Measurements from ENCODE around the gene RIGI. TPM values are rescaled to one million over a fixed set of nuclear protein-coding genes. Genes with fewer than 3 reads are reported as not detected.

Gene RIGI
- total and polyA plus RNA-seq, 10 of the 15 experiments (the other 5 are each of a cell fraction or from before 2014, with no cell fraction given) = 5.3 to 15.2 (median 9.1) TPM

GRCh38 chr9:32503008-32503407 lies 23.0 kb downstream of the RIGI start (continued):
- TF ChIP-seq E2F4 (IDR thresholded peaks at IDR 0.05; ENCODE audit: low read depth, low read length) (no peak), SP1 (IDR thresholded peaks at IDR 0.05; ENCODE audit: low read depth, low read length) (no peak), FOXM1 (IDR thresholded peaks at IDR 0.05; ENCODE audit: low read depth, low read length) (no peak), POU2F2 (IDR thresholded peaks at IDR 0.05; ENCODE audit: borderline replicate concordance, low read depth, low read length) (no peak)

DNA sequence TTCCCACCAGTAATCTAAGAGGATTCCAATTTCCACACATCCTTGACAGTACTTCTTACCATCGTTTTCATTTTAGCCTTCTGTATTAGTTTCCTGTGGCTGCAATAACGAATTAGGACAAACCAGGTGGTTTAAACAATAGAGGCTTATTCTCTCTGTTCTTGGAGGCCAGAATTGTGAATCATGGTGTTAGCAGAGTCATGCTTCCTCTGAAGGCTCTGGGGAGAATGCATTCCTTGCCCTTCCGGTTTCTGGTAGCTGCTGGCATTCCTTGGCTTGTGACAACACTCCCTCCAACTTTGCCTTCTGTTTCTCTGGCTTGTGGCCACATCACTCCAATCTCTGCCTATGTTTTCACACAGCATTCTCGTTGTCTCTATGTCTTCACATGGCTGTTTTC lies 23.5 kb downstream of the RIGI start:
- no peak overlapping the region for H3K4me3 ChIP-seq
- no peaks in the 10 kb centered on the region for H3K4me1 ChIP-seq (ENCODE audit: control insufficient read depth, insufficient read depth, low read length)
- FAIRE-seq = no peak
- ChIA-PET SMC1A (ENCODE audit: uncharacterized antibody, unreplicated experiment) (no interaction called here), RAD21 (ENCODE audit: unreplicated experiment) (no interaction called here), CTCF (interaction anchor here (0.6 to 1.3 kb wide), 2 partner anchors 78 to 123 kb away, joined by 3 to 4 read pairs; no protein-coding TSS in a partner anchor), POLR2A (no interaction called here)
- no peak for DNase-seq (ENCODE audit: low read depth, low spot score)
- TF ChIP-seq ETV6 (conservative IDR thresholded peaks at IDR 0.05 in 1 of 2, IDR thresholded peaks at IDR 0.05 in 1 of 2; ENCODE audit: borderline replicate concordance in 1 of 2, low read depth in 1 of 2) (no peak), SMAD1 (IDR thresholded peaks at IDR 0.05; ENCODE audit: low read depth, partially characterized antibody) (no peak), CUX1 (IDR thresholded peaks at IDR 0.05; ENCODE audit: insufficient replicate concordance, low read depth, low read length) (no peak), MEF2A (IDR thresholded peaks at IDR 0.05; ENCODE audit: insufficient read depth, low read depth, low read length) (no peak), PML (IDR thresholded peaks at IDR 0.05; ENCODE audit: low read length) (no peak), NKRF (conservative IDR thresholded peaks at IDR 0.05) (no peak), RELB (IDR thresholded peaks at IDR 0.05; ENCODE audit: low read depth) (no peak), YY1 (IDR thresholded peaks at IDR 0.05; ENCODE audit: low read depth, low read length) (no peak), POU2F2 (IDR thresholded peaks at IDR 0.05; ENCODE audit: borderline replicate concordance, low read depth, low read length) (no peak), CHD2 (IDR thresholded peaks at IDR 0.05; ENCODE audit: borderline replicate concordance, low read depth, low read length) (no peak)
- in situ Hi-C loops (cut with MboI) (no loop called here), intact Hi-C loops (cut with micrococcal nuclease; ENCODE audit: unreplicated experiment) (no loop called here)
- no peaks in the 10 kb centered on the region for H3K79me2 ChIP-seq (ENCODE audit: control insufficient read depth, insufficient read depth, low read length)
- H3K27me3 ChIP-seq (replicated peaks in 1 of 2; ENCODE audit: control insufficient read depth in 2 of 2, insufficient read depth in 2 of 2, low read length in 1 of 2) = no peaks in the 10 kb centered on the region
- H3K9ac ChIP-seq (ENCODE audit: control insufficient read depth, insufficient read depth, low read length) = no peak overlapping the region
- no peaks in the 10 kb centered on the region for H4K20me1 ChIP-seq (ENCODE audit: control insufficient read depth, insufficient read depth)
- H3K36me3 ChIP-seq (ENCODE audit: control insufficient read depth in 2 of 2, insufficient read depth in 2 of 2, low read length in 1 of 2) = peaks cover 0 to 5% of the 10 kb centered on the region in 2 experiments; a peak in 1 of 4 replicates
- WGBS (ENCODE audit: insufficient coverage, insufficient replicate concordance, low lambda C conversion rate, missing lambda C conversion rate) = 25% methylated on average over 4 of the region's 4 CpGs
- no peak overlapping the region for H3K27ac ChIP-seq (ENCODE audit: control insufficient read depth, insufficient read depth)
- ATAC-seq = no peak
- H3K4me2 ChIP-seq (ENCODE audit: control insufficient read depth, insufficient read depth) = no peak overlapping the region
- no peak overlapping the region for H2AFZ ChIP-seq (ENCODE audit: control insufficient read depth, low read depth, low read length)
- H3K9me3 ChIP-seq (replicated peaks; ENCODE audit: control insufficient read depth, insufficient read depth, low read length) = no peaks in the 10 kb centered on the region; the same call in 2 of the 3 replicates
- no TSS peak for BruUV-seq (replicated peaks)

All from GM12878 (cell line).